GM21723 (cell line): ENCODE measurements around the gene SYNE3.

ENCODE experiments used
- ATAC-seq: cut with Tn5 transposase; IDR thresholded peaks from one replicate; pipeline ENCODE4 v1.9.1; 2021; ENCODE audit warnings: mild to moderate bottlenecking, moderate library complexity; ENCODE audit not compliant: unreplicated experiment

SYNE3 gene

DNA sequence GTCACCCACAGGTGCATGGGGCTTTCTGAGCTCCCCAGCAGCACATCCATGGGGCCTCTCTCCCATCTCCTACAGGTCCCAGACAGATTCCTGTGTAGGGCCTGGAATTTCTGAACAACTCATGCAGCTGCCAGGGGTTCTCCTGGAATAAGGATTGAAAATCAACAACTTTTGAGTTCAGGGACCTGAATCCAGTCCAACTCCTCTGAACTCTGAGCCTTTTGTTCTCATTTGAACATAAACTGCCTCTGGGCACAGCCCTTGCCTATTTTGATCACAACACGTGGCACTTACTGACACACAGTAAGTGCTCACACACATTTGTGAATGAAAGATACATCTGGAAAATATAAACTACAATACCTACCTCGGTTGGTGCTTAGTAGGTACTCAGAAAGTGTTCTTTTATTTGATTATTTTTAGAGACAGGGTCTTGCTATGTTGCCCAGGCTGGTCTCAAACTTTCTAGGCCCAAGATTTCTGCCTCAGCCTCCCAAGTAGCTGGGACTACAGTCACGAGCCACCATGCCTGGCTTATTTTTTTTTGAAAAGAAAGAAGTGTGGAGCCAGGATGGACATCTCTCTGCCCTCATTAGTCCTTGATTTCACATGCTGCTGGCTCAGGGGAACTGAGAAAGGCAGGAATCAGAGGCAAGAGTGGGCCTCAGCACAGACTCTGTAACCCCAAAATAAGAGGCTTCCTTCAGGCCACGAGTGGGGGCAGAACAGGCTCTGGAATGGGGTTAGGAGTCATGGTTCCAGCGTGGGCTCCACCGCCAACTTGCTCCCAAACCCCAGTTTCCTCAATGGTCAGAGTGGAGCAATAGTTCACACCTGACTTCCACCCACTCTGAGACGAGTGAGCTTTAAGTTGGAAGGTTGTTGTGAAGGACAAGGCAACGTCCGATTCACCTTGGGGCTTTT, 27.0 kb downstream of the SYNE3 start:
- ATAC-seq: no peak

DNA sequence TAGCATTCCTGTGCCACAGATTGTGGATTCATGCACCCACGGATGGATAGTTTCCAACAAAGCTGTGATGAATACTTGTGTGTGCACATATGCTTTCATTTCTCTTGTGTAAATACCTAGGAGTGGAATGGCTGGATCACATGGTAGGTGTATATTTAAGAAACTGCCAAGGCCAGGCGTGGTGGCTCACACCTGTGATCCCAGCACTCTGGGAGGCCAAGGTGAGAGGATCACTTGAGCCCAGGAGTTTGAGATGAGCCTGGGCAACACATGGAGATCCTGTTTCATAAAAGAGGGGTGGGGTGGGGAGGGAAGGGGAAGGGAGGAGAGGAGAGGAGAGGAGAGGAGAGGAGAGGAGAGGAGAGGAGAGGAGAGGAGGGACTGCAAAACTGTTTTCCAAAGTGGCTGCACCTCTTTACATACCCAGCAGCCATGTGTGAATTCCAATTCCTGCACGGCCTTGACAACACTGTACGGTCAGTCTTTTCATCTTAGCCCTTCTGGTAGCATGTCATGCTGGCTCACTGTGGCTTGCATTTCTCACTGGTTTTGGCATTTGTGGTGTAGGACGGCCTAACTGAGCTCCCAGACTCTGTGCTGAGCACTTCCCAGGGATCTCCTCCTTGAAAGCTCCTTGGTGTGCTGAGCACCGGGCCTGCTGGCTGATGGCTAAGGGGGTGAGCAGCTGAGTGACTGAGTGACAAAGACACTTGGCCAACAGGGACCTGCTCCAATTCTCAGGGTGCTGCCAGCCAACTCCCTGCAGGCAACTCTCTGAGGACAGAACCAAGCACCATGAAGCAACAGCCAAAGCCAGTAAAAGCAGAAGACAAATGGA, 27.9 kb downstream of the SYNE3 start:
- no peak for ATAC-seq

GRCh38 chr14:95487669-95488084, 28.8 kb downstream of the SYNE3 start:
- no peak for ATAC-seq

- no peak for ATAC-seq
Observed at GRCh38 chr14:95486875-95487668, 29.4 kb downstream of the SYNE3 start.

GRCh38 chr14:95485222-95485819, 31.1 kb downstream of the SYNE3 start:
- no peak for ATAC-seq

- ATAC-seq: no peak
Observed at GRCh38 chr14:95484296-95484695, 32.2 kb downstream of the SYNE3 start.

GRCh38 chr14:95483309-95484165, 32.9 kb downstream of the SYNE3 start:
- ATAC-seq: no peak

- no peak for ATAC-seq
Observed at GRCh38 chr14:95482627-95483308, 33.7 kb downstream of the SYNE3 start.

DNA sequence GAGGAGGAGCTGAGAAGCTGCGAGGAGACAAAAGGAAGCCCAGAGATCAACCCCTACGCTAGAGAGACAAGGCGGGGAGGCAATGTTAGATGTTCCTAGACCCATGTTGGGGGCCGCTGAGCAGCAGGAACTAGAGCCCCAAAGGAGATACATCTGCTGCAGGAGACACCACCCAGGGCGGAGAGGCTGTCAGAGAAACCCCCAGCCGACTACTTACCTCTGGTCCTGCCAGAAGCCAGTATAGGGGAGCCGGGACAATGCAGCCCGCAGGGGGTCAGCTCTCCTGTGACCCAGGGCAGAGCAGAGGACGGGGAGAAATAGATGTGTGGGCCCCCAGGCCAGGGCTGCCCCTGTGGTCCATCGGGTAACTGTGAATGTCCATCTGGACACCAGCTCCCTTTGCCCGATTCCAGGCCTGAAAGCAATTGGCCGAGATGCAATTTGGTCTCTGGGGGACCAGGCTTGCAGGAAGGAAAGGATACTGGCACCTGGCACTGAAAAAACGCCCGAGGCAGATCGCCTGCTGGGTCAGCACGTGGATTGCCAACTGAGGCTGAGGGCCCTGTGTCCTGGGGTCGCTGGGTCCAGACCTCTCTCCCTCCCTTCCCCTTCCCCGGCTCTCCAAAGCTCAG, 34.9 kb downstream of the SYNE3 start:
- no peak for ATAC-seq

- no peak for ATAC-seq
Observed at GRCh38 chr14:95480887-95481226, 35.6 kb downstream of the SYNE3 start.

DNA sequence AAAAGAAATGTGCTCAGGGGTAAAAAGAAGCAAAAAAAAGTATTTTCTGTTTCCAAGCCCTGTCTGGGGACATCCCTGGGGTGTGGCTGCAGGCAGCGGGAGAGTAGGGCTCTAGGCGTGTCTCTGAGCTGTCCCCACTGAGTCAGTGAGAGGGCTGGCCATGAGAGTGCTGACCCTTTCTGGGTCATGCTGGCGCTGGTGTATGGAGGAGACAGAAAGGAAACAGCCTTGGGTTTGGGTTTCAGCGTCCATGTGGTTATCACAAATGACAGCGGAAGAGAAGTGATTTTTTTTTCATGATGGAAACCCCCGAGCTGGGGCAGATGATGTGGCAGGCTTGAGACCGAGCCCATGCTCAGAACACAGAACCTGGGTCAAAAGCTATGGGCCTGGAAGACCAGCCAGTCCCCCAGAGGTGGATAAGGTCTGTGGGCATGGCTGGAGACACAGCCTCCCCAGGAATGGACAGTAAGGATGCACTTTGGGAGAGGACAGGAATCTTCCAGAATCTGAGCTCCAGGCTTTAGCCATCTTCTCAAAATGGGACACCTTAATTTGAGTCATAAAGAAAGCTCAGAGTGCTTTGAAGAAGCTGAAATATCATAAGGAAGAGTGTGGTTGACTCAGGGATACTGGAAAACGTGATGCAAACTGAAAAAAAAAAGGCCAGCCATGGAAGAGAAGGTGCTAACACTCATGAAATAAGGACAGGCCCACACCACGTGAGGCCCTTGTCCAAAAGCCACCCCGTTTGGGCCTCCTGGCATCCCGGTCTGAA, 36.2 kb downstream of the SYNE3 start:
- ATAC-seq: no peak

GRCh38 chr14:95479494-95479893, 37.0 kb downstream of the SYNE3 start:
- no peak for ATAC-seq

DNA sequence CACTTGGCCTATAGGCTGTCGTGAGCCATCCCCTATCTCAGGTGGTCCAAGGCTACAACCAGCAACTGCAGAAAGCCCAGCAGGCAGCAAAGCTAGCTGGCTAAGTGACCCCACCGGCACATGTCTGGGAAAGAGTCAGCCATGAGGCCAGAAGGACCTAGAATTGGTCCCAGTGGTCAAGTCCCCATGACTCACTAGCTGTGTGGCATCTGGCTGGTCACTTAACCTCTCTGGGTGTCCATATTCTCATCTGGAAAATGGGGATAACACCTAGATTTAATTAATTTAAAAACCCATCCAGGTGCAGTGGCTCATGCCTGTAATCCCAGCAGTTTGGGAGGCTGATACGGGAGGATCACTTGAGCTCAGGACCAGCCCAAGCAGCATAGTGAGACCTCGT, 37.6 kb downstream of the SYNE3 start:
- ATAC-seq: no peak

GRCh38 chr14:95478309-95478708, 38.1 kb downstream of the SYNE3 start:
- ATAC-seq: no peak

DNA sequence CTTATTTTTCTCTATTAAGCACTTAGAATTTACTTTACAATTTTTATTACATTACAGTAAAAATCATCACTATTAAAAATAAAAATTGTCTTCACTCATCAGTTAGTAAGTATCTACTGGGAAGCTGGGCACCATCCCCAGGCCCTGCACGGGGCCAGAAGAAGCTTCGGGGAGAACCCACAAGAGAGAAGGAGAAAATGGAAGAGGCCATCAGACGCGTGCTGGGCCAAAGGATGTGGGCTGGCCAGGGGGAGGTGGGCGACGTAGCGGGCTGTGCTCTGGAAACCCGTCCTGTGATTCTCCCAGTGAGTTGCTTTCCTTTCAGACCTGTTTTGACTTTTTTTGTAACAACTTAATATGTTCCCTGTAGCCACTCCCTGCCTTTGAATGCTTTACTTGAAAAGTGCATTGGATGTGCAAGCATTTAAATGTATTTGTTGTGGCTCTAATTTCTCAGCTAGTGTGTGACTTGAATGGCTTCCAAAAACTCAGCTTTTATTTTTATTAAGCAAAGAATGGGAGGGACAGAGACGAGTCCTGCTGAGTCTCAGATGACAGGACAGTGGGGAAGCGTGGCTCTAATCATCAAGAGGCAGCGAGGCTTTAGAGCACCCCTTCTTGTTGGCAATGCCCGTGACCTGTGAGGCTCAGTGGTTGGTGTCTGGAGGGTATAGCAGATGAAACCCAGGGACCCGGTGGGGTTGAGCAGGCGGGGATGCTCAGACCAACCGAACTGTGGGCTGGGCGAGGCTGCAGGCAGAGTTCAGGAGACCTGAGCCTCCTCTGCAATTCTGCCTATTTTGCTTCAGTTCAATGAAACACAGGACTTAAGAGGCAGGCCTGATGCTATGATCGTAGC, 38.8 kb downstream of the SYNE3 start:
- no peak for ATAC-seq

- ATAC-seq: no peak
Observed at GRCh38 chr14:95476747-95477146, 39.7 kb downstream of the SYNE3 start.
